SU-DHL-6 (cell line): ENCODE measurements around the gene PCDHGB4.
"Not testable (repeated sequence)": the region's sequence is repeated elsewhere in the genome, so short reads cannot be mapped to it uniquely, and the experiment has no call there.

Experiments
- H2AFZ ChIP-seq: fragments of 200-600 bp; sonication (generic); 2 replicates; pipeline ENCODE4 v1.6.1; 2014; ENCODE audit warnings: low read depth, mild to moderate bottlenecking, moderate library complexity, mixed read lengths, antibody characterized with exemption, low read length; ENCODE audit not compliant: severe bottlenecking
- H3F3A ChIP-seq: fragments of 200-600 bp; shearing (Covaris generic); 2 replicates; pipeline ENCODE4 v1.6.0; 2016; ENCODE audit warnings: antibody characterized with exemption, mild to moderate bottlenecking; ENCODE audit not compliant: insufficient read depth
- H3K27ac ChIP-seq: fragments of 200-600 bp; sonication (generic); 2 replicates; pipeline ENCODE4 v1.5.1; 2016; ENCODE audit warnings: low read depth, mild to moderate bottlenecking, low read length, moderate library complexity, mixed read lengths
- H3K27me3 ChIP-seq: fragments of 200-600 bp; sonication (generic), shearing (Covaris generic); 2 replicates; pipeline ENCODE4 v1.6.0; 2014; ENCODE audit warnings: mild to moderate bottlenecking, low read length
- H3K36me3 ChIP-seq: fragments of 200-600 bp; sonication (generic); 2 replicates; pipeline ENCODE4 v1.6.1; 2014; ENCODE audit warnings: mild to moderate bottlenecking, low read length, mixed read lengths
- H3K4me2 ChIP-seq: fragments of 300-600, 200-600 bp; shearing (Covaris generic), sonication (generic); 2 replicates; pipeline ENCODE4 v1.6.0; 2014; ENCODE audit warnings: low read length, low read depth, mild to moderate bottlenecking; ENCODE audit not compliant: poor library complexity, severe bottlenecking
- H3K4me3 ChIP-seq: fragments of 200-600 bp; sonication (generic); 2 replicates; pipeline ENCODE4 v1.5.1; 2014; ENCODE audit warnings: antibody characterized with exemption, low read length, mild to moderate bottlenecking, mixed read lengths; ENCODE audit not compliant: insufficient read depth, poor library complexity, severe bottlenecking
- H3K79me2 ChIP-seq: fragments of 200-600 bp; sonication (generic); 2 replicates; pipeline ENCODE4 v1.6.1; 2014; ENCODE audit warnings: mild to moderate bottlenecking, low read length, moderate library complexity; ENCODE audit not compliant: insufficient read depth
- H3K9ac ChIP-seq: fragments of 200-600 bp; sonication (generic); 2 replicates; pipeline ENCODE4 v1.7.0; 2014; ENCODE audit warnings: mild to moderate bottlenecking, low read length
- H3K9me2 ChIP-seq: fragments of 200-600 bp; sonication (generic); replicated peaks from 2 replicates; pipeline ENCODE4 v1.6.1; 2014; ENCODE audit warnings: low read length; ENCODE audit not compliant: insufficient read depth
- H3K9me3 ChIP-seq: fragments of 200-600 bp; sonication (generic); 2 replicates; pipeline ENCODE4 v1.6.1; 2014; ENCODE audit warnings: low read length, mixed read lengths; ENCODE audit not compliant: insufficient read depth
- H4K20me1 ChIP-seq: fragments of 200-600 bp; sonication (generic); 2 replicates; pipeline ENCODE4 v1.6.1; 2014; ENCODE audit warnings: low read depth, mild to moderate bottlenecking, antibody characterized with exemption, low read length, moderate library complexity, mixed read lengths
- CTCF ChIP-seq: fragments of 200-600 bp; sonication (generic); IDR thresholded peaks from one replicate; pipeline ENCODE4 v1.5.1; 2017; ENCODE audit warnings: antibody characterized with exemption, mild to moderate bottlenecking, low read length, moderate library complexity; ENCODE audit not compliant: insufficient read depth, poor library complexity, severe bottlenecking
- EZH2phosphoT487 ChIP-seq: fragments of 200-600 bp; sonication (generic), shearing (Covaris generic); conservative IDR thresholded peaks from 2 replicates; pipeline ENCODE4 v1.6.1; 2018; ENCODE audit warnings: mild to moderate bottlenecking, antibody characterized with exemption, low read length, moderate library complexity, mixed read lengths

The PCDHGB4 gene

GRCh38 chr5:141387557-141388311, at the start of gene PCDHGB4:
Gene PCDHGB4, plus strand, starts transcription at chr5:141387698. Its CDS starts 187 bp downstream, at chr5:141387885.
- not testable (repeated sequence) for H3K79me2 ChIP-seq, H3K27me3 ChIP-seq, H4K20me1 ChIP-seq, H3K4me3 ChIP-seq, H3K27ac ChIP-seq, H3K9me2 ChIP-seq, H3K36me3 ChIP-seq, H3F3A ChIP-seq, H2AFZ ChIP-seq, H3K9ac ChIP-seq
- Histone ChIP-seq H3K4me2 (peak within 1 kb of the TSS; percentile 13), H3K9me3 (peaks cover 18% of the 10 kb centered on the region; the same call in 1 of the 2 replicates)

- Histone ChIP-seq H2AFZ (no peak within 1 kb of the TSS), H3K4me2 (no peak within 1 kb of the TSS), H3K9me3 (no peaks in the 10 kb centered on the region), H4K20me1 (no peaks in the 10 kb centered on the region), H3K9me2 (no peaks in the 10 kb centered on the region), H3K36me3 (peaks cover 6% of the 10 kb centered on the region; the same call in 1 of the 2 replicates), H3F3A (no peaks in the 10 kb centered on the region), H3K27ac (no peak within 1 kb of the TSS), H3K79me2 (no peaks in the 10 kb centered on the region), H3K9ac (no peak within 1 kb of the TSS), H3K4me3 (no peak within 1 kb of the TSS), H3K27me3 (no peaks in the 10 kb centered on the region)
- TF ChIP-seq EZH2phosphoT487 (no peak), CTCF (no peak)
Measured at GRCh38 chr5:141338538-141339306, 48.8 kb upstream of the PCDHGB4 start, which contains the start of gene PCDHGA2. Gene PCDHGA2, plus strand, starts transcription at chr5:141338760.

- not testable (repeated sequence) for H4K20me1 ChIP-seq, H3K9me2 ChIP-seq, H3K79me2 ChIP-seq, H3K4me2 ChIP-seq, H3K9me3 ChIP-seq, H3K27ac ChIP-seq, H3K27me3 ChIP-seq, H3K36me3 ChIP-seq, H3K9ac ChIP-seq, H3K4me3 ChIP-seq, H2AFZ ChIP-seq, H3F3A ChIP-seq
Measured at GRCh38 chr5:141340781-141341354, 46.6 kb upstream of the PCDHGB4 start.

GRCh38 chr5:141342773-141343172, 44.7 kb upstream of the PCDHGB4 start:
- H3K9me2 ChIP-seq: no peaks in the 10 kb centered on the region

More at GRCh38 chr5:141342773-141343172, 44.7 kb upstream of the PCDHGB4 start:
- H2AFZ ChIP-seq: no peak overlapping the region
- H3K9ac ChIP-seq: no peak overlapping the region
- H3K9me3 ChIP-seq: no peaks in the 10 kb centered on the region
- H3K4me3 ChIP-seq: no peak overlapping the region
- H3K27ac ChIP-seq: no peak overlapping the region
- no peaks in the 10 kb centered on the region for H3F3A ChIP-seq
- H3K79me2 ChIP-seq: no peaks in the 10 kb centered on the region
- TF ChIP-seq CTCF: no peak
- no peak for TF ChIP-seq EZH2phosphoT487
- no peaks in the 10 kb centered on the region for H4K20me1 ChIP-seq
- no peak overlapping the region for H3K4me2 ChIP-seq
- no peaks in the 10 kb centered on the region for H3K36me3 ChIP-seq
- no peaks in the 10 kb centered on the region for H3K27me3 ChIP-seq
